HepG2 (cell line): ENCODE data around the gene RAB17. TPM values are rescaled to one million over a fixed set of nuclear protein-coding genes. Genes with fewer than 3 reads are reported as not detected.

ENCODE experiments used
- ATAC-seq: fragments of 200-7000 bp; cut with Tn5 transposase; 3 replicates; pipeline ENCODE4 v1.9.1; 2020; ENCODE audit warnings: mild to moderate bottlenecking, moderate library complexity
- BruUV-seq: library from RNA; stranded (reverse); fragments of 400-500 nt; replicated peaks from 2 replicates; lab custom pipeline; 2021; lab: Mats Ljungman, UMichigan
- CTCF ChIA-PET: fragments of 300-600 bp; formaldehyde crosslinking; extraction: SDS; loops from one replicate; lab custom pipeline; 2021; ENCODE audit warnings: low total read pairs, inconsistent platforms, low intra/inter-chr PET ratio; lab: Yijun Ruan, JAX
- POLR2A ChIA-PET: fragments of 350-600 bp; sonication (Branson Sonifier 250); formaldehyde crosslinking; loops from one replicate; lab custom pipeline; 2020; ENCODE audit warnings: antibody characterized with exemption, inconsistent platforms; lab: Yijun Ruan, JAX
- DNase-seq: peaks from one replicate; pipeline ENCODE4 v3.0.0-alpha.2; 2015; ENCODE audit warnings: low spot score
- FAIRE-seq: peaks from 3 replicates; lab custom pipeline; 2011; peaks lifted over from hg19 to GRCh38; lab: Jason Lieb, UNC
- H2AFZ ChIP-seq: one replicate; pipeline ENCODE4 v1.6.1; 2011; ENCODE audit warnings: low read length, inconsistent platforms
- H3K27ac ChIP-seq: fragments of 300-600 bp; 3 replicates; pipeline ENCODE4 v1.8.0; 2011; ENCODE audit warnings: mixed run types, mild to moderate bottlenecking, mixed read lengths, low read length, inconsistent platforms; ENCODE audit not compliant: insufficient read depth; ENCODE audit errors: extremely low read length
- H3K27me3 ChIP-seq, 2 experiments: fragments of 200-600 bp in 1 of 2; 2 replicates in 1 of 2; 3 replicates in 1 of 2; pipeline versions ENCODE4 v1.6.0 to v1.8.0; 2011; ENCODE audit warnings: low read length in 2 of 2, mild to moderate bottlenecking in 2 of 2, moderate library complexity in 2 of 2, inconsistent platforms in 1 of 2; ENCODE audit not compliant: insufficient read depth in 2 of 2, control insufficient read depth in 1 of 2
- H3K36me3 ChIP-seq, 2 experiments: fragments of 200-600 bp in 1 of 2; replicated peaks in 1 of 2; 2 replicates in 1 of 2; 3 replicates in 1 of 2; pipeline versions ENCODE4 v1.5.1 to v1.8.0; 2011; ENCODE audit warnings: low read length in 2 of 2, inconsistent platforms in 1 of 2; ENCODE audit not compliant: insufficient read depth in 2 of 2, control insufficient read depth in 1 of 2
- H3K4me1 ChIP-seq: 2 replicates; pipeline ENCODE4 v1.5.1; 2012; ENCODE audit warnings: low read length, inconsistent platforms; ENCODE audit not compliant: insufficient read depth
- H3K4me2 ChIP-seq: 2 replicates; pipeline ENCODE4 v1.6.0; 2011; ENCODE audit warnings: low read depth, low read length, inconsistent platforms
- H3K4me3 ChIP-seq, 3 experiments: fragments of 200-600 bp in 1 of 3; sonication (generic), shearing (Covaris generic) in 1 of 3; replicated peaks in 1 of 3; 2 replicates each; pipeline ENCODE4 v1.5.1; 2011 to 2016; ENCODE audit warnings: low read length in 3 of 3, inconsistent platforms in 2 of 3, low read depth in 2 of 3, mild to moderate bottlenecking in 2 of 3, control low read depth in 1 of 3, mixed read lengths in 1 of 3; ENCODE audit not compliant: insufficient read depth in 1 of 3
- H3K79me2 ChIP-seq: one replicate; pipeline ENCODE4 v1.6.1; 2011; ENCODE audit warnings: low read length, inconsistent platforms; ENCODE audit not compliant: insufficient read depth
- H3K9ac ChIP-seq: 2 replicates; pipeline ENCODE4 v1.6.0; 2011; ENCODE audit warnings: mild to moderate bottlenecking, low read depth, low read length, inconsistent platforms; ENCODE audit not compliant: insufficient read depth
- H3K9me3 ChIP-seq: 2 replicates; pipeline ENCODE4 v1.5.1; 2012; ENCODE audit warnings: mild to moderate bottlenecking, low read length
- H4K20me1 ChIP-seq: 2 replicates; pipeline ENCODE4 v1.6.0; 2011; ENCODE audit warnings: inconsistent platforms, mild to moderate bottlenecking, low read length, moderate library complexity; ENCODE audit not compliant: insufficient read depth
- ATAD3A ChIP-seq: sonication (generic); formaldehyde crosslinking; IDR thresholded peaks from 2 replicates; pipeline ENCODE4 v1.4.0; 2020; ENCODE audit warnings: missing genetic modification reagents
- EED ChIP-seq: sonication (generic); formaldehyde crosslinking; IDR thresholded peaks from 2 replicates; pipeline ENCODE4 v1.5.0; 2020; ENCODE audit warnings: mild to moderate bottlenecking, missing genetic modification reagents
- ISX ChIP-seq: sonication (generic); formaldehyde crosslinking; conservative IDR thresholded peaks from 2 replicates; pipeline ENCODE4 v1.5.0; 2020; ENCODE audit warnings: missing genetic modification reagents
- PLRG1 ChIP-seq: fragments of 450-650 bp; conservative IDR thresholded peaks from 2 replicates; pipeline ENCODE4 v1.6.1; 2016
- SATB2 ChIP-seq: sonication (generic); formaldehyde crosslinking; IDR thresholded peaks from 2 replicates; pipeline ENCODE4 v1.5.0; 2020; ENCODE audit warnings: missing genetic modification reagents
- SUZ12 ChIP-seq: fragments of 150-350 bp; IDR thresholded peaks from 2 replicates; pipeline ENCODE4 v1.6.1; 2014; ENCODE audit warnings: low read depth, low read length
- SYNCRIP ChIP-seq: fragments of 200-400 bp; formaldehyde crosslinking; IDR thresholded peaks from 2 replicates; pipeline ENCODE4 v1.6.1; 2018; ENCODE audit warnings: mild to moderate bottlenecking, low read depth, low read length; ENCODE audit not compliant: insufficient read depth
- WIZ ChIP-seq: sonication (generic); formaldehyde crosslinking; IDR thresholded peaks from 2 replicates; pipeline ENCODE4 v1.5.1; 2020; ENCODE audit warnings: mild to moderate bottlenecking, missing genetic modification reagents
- ZNF543 ChIP-seq: sonication (generic); formaldehyde crosslinking; IDR thresholded peaks from 2 replicates; pipeline ENCODE4 v1.4.0; 2020; ENCODE audit warnings: mild to moderate bottlenecking, missing genetic modification reagents
- ZNF556 ChIP-seq: sonication (generic); formaldehyde crosslinking; IDR thresholded peaks from 2 replicates; pipeline ENCODE4 v1.4.0; 2020; ENCODE audit warnings: mild to moderate bottlenecking, missing genetic modification reagents, borderline replicate concordance
- ZNF569 ChIP-seq: sonication (generic); formaldehyde crosslinking; IDR thresholded peaks from 2 replicates; pipeline ENCODE4 v1.5.0; 2020; ENCODE audit warnings: mild to moderate bottlenecking, missing genetic modification reagents, moderate library complexity, borderline replicate concordance
- ZNF572 ChIP-seq: sonication (generic); formaldehyde crosslinking; IDR thresholded peaks from 2 replicates; pipeline ENCODE4 v1.5.1; 2020; ENCODE audit warnings: mild to moderate bottlenecking, missing genetic modification reagents
- ZSCAN22 ChIP-seq: sonication (generic); formaldehyde crosslinking; IDR thresholded peaks from 2 replicates; pipeline ENCODE4 v1.4.0; 2020; ENCODE audit warnings: mild to moderate bottlenecking, missing genetic modification reagents
- WGBS: methylation state at CpG from one replicate; pipeline ENCODE4 v1.1.6; 2017; ENCODE audit warnings: low lambda C conversion rate; 5-methylcytosine and 5-hydroxymethylcytosine counted together
- in situ Hi-C: cut with HindIII; loops from 2 replicates; pipeline ENCODE4 v1.10.0; 2017; ENCODE audit warnings: low pct_unique_long_range_greater_than_20kb; ENCODE audit not compliant: extremely low pct_ligation_motif_present
- intact Hi-C: fragments of 100-400 bp; cut with micrococcal nuclease; formaldehyde crosslinking; loops from one replicate; pipeline ENCODE4 v1.10.0; 2022; ENCODE audit not compliant: unreplicated experiment
- polyA plus RNA-seq, 8 experiments: library from polyadenylated mRNA; depleted of rRNA in 3 of 8; stranded (reverse) in 7 of 8; unstranded in 1 of 8; fragments of >200 nt; fragmentation: Illumina TruSeq in 4 of 8; extraction: Trizol in 4 of 8; gene quantifications; 2 replicates each; pipeline versions ENCODE4 v1.2.1 to v1.2.3, GENCODE V29; 2011 to 2016; ENCODE audit warnings: low read depth in 4 of 8, missing spikeins in 1 of 8, mixed read lengths in 1 of 8; ENCODE audit not compliant: insufficient read depth in 1 of 8
- total RNA-seq, 5 experiments: library from RNA; depleted of rRNA; stranded (reverse); fragments of >200 nt; fragmentation: Illumina TruSeq; extraction: Trizol; gene quantifications; 2 replicates each; pipeline ENCODE4 v1.2.3, GENCODE V29; 2016; ENCODE audit warnings: low read depth in 1 of 5
- TF ChIP-seq, protein P1 (sequence below): sonication (generic); formaldehyde crosslinking; IDR thresholded peaks from 2 replicates; pipeline ENCODE4 v1.4.0; 2020; ENCODE audit warnings: missing genetic modification reagents
- TF ChIP-seq, protein P2 (sequence below): sonication (generic); formaldehyde crosslinking; IDR thresholded peaks from 2 replicates; pipeline ENCODE4; 2020; ENCODE audit warnings: missing genetic modification reagents, mild to moderate bottlenecking, borderline replicate concordance
- TF ChIP-seq, protein P3 (sequence below): sonication (generic); formaldehyde crosslinking; IDR thresholded peaks from 2 replicates; pipeline ENCODE4 v1.5.1; 2020; ENCODE audit warnings: missing genetic modification reagents, mild to moderate bottlenecking, borderline replicate concordance

RAB17 gene
- total and polyA plus RNA-seq, 2 of the 13 experiments (the other 11 are each of a cell fraction or from before 2014, with no cell fraction given), result 68.0 to 124 TPM

DNA sequence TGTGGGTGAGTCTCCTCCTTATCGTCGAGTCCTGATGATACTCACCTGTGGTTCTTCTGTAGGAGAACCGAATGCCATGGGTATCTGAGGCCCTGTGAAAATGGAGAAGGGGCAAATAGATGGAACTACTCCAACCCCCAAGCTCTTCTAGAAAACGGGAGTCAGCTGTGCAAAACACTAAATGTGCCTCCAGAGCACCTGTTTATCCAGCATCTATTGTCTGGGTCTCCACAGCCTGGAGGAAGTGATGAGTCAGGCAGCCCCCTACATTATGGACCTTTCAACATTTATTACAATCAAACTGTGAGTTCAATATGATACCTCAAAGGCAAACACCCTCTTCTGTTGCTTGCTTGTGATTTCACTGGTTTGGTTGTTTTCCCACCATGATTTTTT lies 27.1 kb upstream of the RAB17 start:
- peaks cover 0 to 48% of the 10 kb centered on the region in 2 experiments; a peak in 3 of 5 replicates for H3K27me3 ChIP-seq
- H3K4me1 ChIP-seq, result peaks cover 39% of the 10 kb centered on the region
- intact Hi-C loops, result no loop called here
- no peak overlapping the region for H3K4me3 ChIP-seq
- H3K9me3 ChIP-seq, result no peaks in the 10 kb centered on the region
- no peak overlapping the region for H3K9ac ChIP-seq
- no peak overlapping the region for H3K27ac ChIP-seq
- no peak overlapping the region for H3K4me2 ChIP-seq
- BruUV-seq, result no TSS peak
- in situ Hi-C loops, result no loop called here
- no peak for DNase-seq
- no peaks in the 10 kb centered on the region for H3K79me2 ChIP-seq
- no peak for TF ChIP-seq EED (CRISPR knock-in tag)
- no peak for TF ChIP-seq ATAD3A (CRISPR knock-in tag)
- no peak for TF ChIP-seq SUZ12
- no peak for TF ChIP-seq SYNCRIP
- no peak for TF ChIP-seq ZSCAN22 (CRISPR knock-in tag)
- TF ChIP-seq, protein P1, sequence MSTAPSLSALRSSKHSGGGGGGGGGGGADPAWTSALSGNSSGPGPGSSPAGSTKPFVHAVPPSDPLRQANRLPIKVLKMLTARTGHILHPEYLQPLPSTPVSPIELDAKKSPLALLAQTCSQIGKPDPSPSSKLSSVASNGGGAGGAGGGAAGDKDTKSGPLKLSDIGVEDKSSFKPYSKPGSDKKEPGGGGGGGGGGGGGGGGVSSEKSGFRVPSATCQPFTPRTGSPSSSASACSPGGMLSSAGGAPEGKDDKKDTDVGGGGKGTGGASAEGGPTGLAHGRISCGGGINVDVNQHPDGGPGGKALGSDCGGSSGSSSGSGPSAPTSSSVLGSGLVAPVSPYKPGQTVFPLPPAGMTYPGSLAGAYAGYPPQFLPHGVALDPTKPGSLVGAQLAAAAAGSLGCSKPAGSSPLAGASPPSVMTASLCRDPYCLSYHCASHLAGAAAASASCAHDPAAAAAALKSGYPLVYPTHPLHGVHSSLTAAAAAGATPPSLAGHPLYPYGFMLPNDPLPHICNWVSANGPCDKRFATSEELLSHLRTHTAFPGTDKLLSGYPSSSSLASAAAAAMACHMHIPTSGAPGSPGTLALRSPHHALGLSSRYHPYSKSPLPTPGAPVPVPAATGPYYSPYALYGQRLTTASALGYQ (CRISPR knock-in tag), result no peak
- TF ChIP-seq ZNF572 (CRISPR knock-in tag), result no peak
- TF ChIP-seq, protein P2, sequence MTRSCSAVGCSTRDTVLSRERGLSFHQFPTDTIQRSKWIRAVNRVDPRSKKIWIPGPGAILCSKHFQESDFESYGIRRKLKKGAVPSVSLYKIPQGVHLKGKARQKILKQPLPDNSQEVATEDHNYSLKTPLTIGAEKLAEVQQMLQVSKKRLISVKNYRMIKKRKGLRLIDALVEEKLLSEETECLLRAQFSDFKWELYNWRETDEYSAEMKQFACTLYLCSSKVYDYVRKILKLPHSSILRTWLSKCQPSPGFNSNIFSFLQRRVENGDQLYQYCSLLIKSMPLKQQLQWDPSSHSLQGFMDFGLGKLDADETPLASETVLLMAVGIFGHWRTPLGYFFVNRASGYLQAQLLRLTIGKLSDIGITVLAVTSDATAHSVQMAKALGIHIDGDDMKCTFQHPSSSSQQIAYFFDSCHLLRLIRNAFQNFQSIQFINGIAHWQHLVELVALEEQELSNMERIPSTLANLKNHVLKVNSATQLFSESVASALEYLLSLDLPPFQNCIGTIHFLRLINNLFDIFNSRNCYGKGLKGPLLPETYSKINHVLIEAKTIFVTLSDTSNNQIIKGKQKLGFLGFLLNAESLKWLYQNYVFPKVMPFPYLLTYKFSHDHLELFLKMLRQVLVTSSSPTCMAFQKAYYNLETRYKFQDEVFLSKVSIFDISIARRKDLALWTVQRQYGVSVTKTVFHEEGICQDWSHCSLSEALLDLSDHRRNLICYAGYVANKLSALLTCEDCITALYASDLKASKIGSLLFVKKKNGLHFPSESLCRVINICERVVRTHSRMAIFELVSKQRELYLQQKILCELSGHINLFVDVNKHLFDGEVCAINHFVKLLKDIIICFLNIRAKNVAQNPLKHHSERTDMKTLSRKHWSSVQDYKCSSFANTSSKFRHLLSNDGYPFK (CRISPR knock-in tag), result no peak
- TF ChIP-seq ZNF543 (CRISPR knock-in tag), result no peak
- no peak for TF ChIP-seq ZNF569 (CRISPR knock-in tag)
- no peak for TF ChIP-seq WIZ
- TF ChIP-seq, protein P3, sequence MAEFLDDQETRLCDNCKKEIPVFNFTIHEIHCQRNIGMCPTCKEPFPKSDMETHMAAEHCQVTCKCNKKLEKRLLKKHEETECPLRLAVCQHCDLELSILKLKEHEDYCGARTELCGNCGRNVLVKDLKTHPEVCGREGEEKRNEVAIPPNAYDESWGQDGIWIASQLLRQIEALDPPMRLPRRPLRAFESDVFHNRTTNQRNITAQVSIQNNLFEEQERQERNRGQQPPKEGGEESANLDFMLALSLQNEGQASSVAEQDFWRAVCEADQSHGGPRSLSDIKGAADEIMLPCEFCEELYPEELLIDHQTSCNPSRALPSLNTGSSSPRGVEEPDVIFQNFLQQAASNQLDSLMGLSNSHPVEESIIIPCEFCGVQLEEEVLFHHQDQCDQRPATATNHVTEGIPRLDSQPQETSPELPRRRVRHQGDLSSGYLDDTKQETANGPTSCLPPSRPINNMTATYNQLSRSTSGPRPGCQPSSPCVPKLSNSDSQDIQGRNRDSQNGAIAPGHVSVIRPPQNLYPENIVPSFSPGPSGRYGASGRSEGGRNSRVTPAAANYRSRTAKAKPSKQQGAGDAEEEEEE (CRISPR knock-in tag), result no peak
- no peak for TF ChIP-seq ISX (CRISPR knock-in tag)
- TF ChIP-seq ZNF556 (CRISPR knock-in tag), result no peak
- no peak for TF ChIP-seq SATB2 (CRISPR knock-in tag)
- no peak for TF ChIP-seq PLRG1
- TF ChIP-seq, all 625 proteins: peak for 0
- Histone ChIP-seq H3K36me3 (no peaks in the 10 kb centered on the region), H4K20me1 (no peaks in the 10 kb centered on the region), H2AFZ (no peak overlapping the region)
- CTCF ChIA-PET, result no interaction called here
- ATAC-seq (no peak), FAIRE-seq (no peak)
- WGBS, result 24% methylated on average over 4 of the region's 4 CpGs
- POLR2A ChIA-PET, result no interaction called here
